Activated CD4-positive, alpha-beta T cell treated with anti-CD3 and anti-CD28 coated beads, Interleukin-2, amount 10 ng/mL, durations not matched to agents 7 days and 5 days (primary cell): Measurements from ENCODE around the gene STK4. TPM values are rescaled to one million over a fixed set of nuclear protein-coding genes. Genes with fewer than 3 reads are reported as not detected.

ENCODE experiments used
- CTCF ChIA-PET: fragments of 350-600 bp; sonication (Branson Sonifier 250); formaldehyde crosslinking; loops from one replicate; lab custom pipeline; 2021; ENCODE audit warnings: antibody characterized with exemption; lab: Charles Lee
- POLR2A ChIA-PET: fragments of 350-600 bp; sonication (Branson Sonifier 250); formaldehyde crosslinking; loops from one replicate; lab custom pipeline; 2021; ENCODE audit warnings: antibody characterized with exemption; lab: Charles Lee
- DNase-seq: peaks from one replicate; pipeline ENCODE4 v3.0.0-alpha.2; 2020
- H3K27ac Mint-ChIP-seq: one replicate; pipeline ENCODE4 v1.8.0; 2021; ENCODE audit warnings: mild to moderate bottlenecking, moderate library complexity, mixed read lengths
- H3K27me3 Mint-ChIP-seq: one replicate; pipeline ENCODE4 v1.8.0; 2021; ENCODE audit warnings: mixed read lengths
- H3K36me3 Mint-ChIP-seq: one replicate; pipeline ENCODE4 v1.8.0; 2021; ENCODE audit warnings: low read depth, mixed read lengths
- H3K4me1 Mint-ChIP-seq: one replicate; pipeline ENCODE4 v1.8.0; 2021; ENCODE audit warnings: mixed read lengths
- H3K4me3 Mint-ChIP-seq: one replicate; pipeline ENCODE4 v1.8.0; 2021; ENCODE audit warnings: mild to moderate bottlenecking, moderate library complexity, mixed read lengths
- H3K9me3 Mint-ChIP-seq: one replicate; pipeline ENCODE4 v1.8.0; 2021; ENCODE audit warnings: mixed read lengths
- total RNA-seq, 2 experiments: library from RNA; stranded (reverse); gene quantifications; one replicate each; pipeline ENCODE4 v1.2.3, GENCODE V29; 2021

Gene STK4
- total RNA-seq, 2 experiments from 2014 or later: 201 to 229 TPM

DNA sequence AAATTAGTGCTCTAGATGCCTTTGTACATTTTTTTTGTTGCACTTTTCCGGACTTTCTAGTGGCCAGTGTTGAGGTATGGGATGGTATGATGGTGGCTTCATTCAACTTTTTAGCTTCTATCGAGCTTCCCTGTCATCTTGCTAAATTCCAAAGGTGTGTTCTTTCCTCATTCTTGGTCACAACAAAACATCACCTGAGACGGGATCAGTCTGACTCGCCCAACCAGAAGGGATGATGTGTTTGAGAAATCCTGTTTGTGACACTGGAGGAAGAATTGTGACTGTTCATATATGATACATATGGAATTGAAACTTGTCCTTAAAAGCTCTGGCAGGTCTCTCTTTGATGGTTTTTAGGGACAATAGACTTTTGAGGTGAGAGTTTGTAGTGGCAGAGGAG, 100.8 kb downstream of the STK4 start:
- ChIA-PET POLR2A (no interaction called here), CTCF (interaction anchor here (0.7 to 1.7 kb wide), 2 partner anchors 12 to 23 kb away, joined by 3 to 6 read pairs; no protein-coding TSS in a partner anchor)
- no peak overlapping the region for H3K27ac Mint-ChIP-seq
- no peaks in the 10 kb centered on the region for H3K9me3 Mint-ChIP-seq
- no peaks in the 10 kb centered on the region for H3K27me3 Mint-ChIP-seq
- H3K4me3 Mint-ChIP-seq: no peak overlapping the region
- peaks cover 33% of the 10 kb centered on the region for H3K4me1 Mint-ChIP-seq
- no peak for DNase-seq
- H3K36me3 Mint-ChIP-seq: peaks cover 65% of the 10 kb centered on the region

DNA sequence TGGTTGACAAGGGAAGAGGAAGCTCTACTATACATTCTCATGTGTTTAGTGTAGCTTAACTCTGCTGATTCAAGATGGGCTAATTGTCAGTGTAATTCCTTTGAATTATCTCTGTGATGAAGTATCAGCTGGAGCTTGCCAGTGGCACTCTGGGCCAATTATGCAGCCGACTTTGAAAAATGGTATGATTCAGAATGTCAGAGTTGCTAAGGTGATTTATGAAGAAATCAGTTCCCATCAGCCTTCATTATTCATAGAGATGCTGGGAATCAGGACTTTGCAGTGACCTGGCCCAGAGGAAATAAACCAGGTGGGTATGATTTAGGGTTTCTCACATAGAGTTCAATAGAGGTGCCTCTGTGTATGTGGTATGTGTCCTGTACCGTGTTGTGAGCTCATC, 101.2 kb downstream of the STK4 start:
- no peak overlapping the region for H3K4me3 Mint-ChIP-seq
- no peak overlapping the region for H3K27ac Mint-ChIP-seq
- no peaks in the 10 kb centered on the region for H3K9me3 Mint-ChIP-seq
- POLR2A ChIA-PET: no interaction called here
- H3K4me1 Mint-ChIP-seq: peaks cover 30% of the 10 kb centered on the region
- CTCF ChIA-PET: interaction anchor here (0.6 to 1.7 kb wide), 3 partner anchors 12 to 23 kb away, joined by 3 to 6 read pairs (median 3); no protein-coding TSS in a partner anchor
- H3K36me3 Mint-ChIP-seq: peaks cover 62% of the 10 kb centered on the region
- H3K27me3 Mint-ChIP-seq: no peaks in the 10 kb centered on the region
- no peak for DNase-seq

DNA sequence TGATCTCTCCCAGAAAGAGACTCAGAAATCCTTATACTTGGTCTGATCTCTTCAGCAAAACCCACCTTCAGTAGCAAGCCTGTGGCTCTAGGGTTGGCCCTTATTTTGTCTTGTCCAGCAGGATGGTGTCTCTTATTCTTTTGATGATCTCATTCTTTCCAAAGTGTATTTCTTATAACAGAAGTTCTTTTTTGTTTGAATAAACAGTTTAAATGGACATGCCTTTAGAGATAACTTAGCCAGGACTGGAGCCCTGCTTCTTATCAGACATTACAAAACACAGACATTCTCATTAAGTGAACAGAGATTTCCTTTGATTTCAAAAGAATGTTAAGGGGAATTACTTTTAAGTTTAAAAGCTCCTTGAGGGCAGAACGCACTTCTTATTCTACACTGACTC, 102.9 kb downstream of the STK4 start:
- DNase-seq: no peak
- H3K9me3 Mint-ChIP-seq: no peaks in the 10 kb centered on the region
- H3K27me3 Mint-ChIP-seq: no peaks in the 10 kb centered on the region
- no peak overlapping the region for H3K27ac Mint-ChIP-seq
- CTCF ChIA-PET: no interaction called here
- no peak overlapping the region for H3K4me3 Mint-ChIP-seq
- H3K36me3 Mint-ChIP-seq: peaks cover 61% of the 10 kb centered on the region
- peaks cover 23% of the 10 kb centered on the region for H3K4me1 Mint-ChIP-seq
- POLR2A ChIA-PET: no interaction called here

DNA sequence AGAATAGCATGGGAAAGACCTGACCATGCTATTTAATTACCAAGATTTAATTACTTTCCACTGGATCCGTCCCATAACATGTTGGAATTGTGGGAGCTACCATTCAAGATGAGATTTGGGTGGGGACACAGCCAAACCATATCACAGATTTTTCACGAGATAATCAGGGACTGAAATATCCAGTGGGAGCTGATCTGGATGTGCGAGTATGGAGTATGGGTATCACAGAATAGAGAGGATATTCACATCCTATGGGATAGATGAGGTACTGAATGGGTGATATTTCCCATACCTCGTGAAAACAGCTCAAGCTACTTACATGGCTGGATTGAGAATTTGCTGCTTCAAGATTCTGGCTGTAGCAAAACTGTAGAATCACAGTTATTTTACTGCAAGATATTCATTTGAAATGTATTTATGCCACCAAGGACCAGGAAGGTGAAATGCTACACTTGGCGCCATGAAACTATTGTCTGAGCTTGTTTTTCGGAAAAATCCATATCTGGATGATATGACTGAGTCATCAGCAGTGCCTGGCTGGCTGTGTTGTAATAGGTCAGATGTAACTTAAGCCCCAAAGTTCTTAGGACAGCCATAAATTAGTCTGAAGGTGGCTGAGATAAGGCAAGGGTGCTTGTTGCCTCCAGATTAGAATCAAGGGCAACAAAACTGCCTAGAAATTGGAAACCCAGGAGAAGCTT, 104.8 kb downstream of the STK4 start:
- H3K4me3 Mint-ChIP-seq: no peak overlapping the region
- H3K27ac Mint-ChIP-seq: no peak overlapping the region
- DNase-seq: no peak
- ChIA-PET POLR2A (no interaction called here), CTCF (interaction anchor here (0.6 to 2.9 kb wide), 6 partner anchors 18 to 78 kb away, joined by 3 to 12 read pairs (median 4); no protein-coding TSS in a partner anchor)
- H3K4me1 Mint-ChIP-seq: peaks cover 11% of the 10 kb centered on the region
- H3K36me3 Mint-ChIP-seq: peaks cover 62% of the 10 kb centered on the region
- H3K27me3 Mint-ChIP-seq: no peaks in the 10 kb centered on the region
- no peaks in the 10 kb centered on the region for H3K9me3 Mint-ChIP-seq

DNA sequence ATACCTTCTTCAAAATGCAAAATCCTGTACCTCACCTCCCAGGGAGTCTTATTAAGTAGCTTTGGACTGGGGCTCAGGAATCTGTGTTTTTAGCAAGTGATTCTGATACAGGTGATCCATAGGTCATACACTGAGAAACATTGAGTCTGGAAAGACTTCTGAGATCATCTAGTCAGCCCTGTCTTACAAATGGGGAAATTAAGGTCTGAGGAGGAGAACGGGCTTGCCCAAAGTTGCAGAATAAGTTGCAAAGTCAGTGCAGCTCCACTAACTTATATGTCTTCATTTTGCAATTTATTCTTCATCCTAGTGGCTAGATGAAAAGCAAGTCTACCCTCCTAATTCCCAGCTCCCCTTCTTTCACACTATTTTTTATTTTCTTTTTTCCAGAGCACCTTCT, 105.8 kb downstream of the STK4 start:
- ChIA-PET CTCF (interaction anchor here (0.6 to 2.9 kb wide), 4 partner anchors 24 to 79 kb away, joined by 3 to 12 read pairs (median 6); no protein-coding TSS in a partner anchor), POLR2A (no interaction called here)
- Mint-ChIP-seq H3K36me3 (peaks cover 63% of the 10 kb centered on the region), H3K27ac (peak overlapping the region; percentile 15), H3K9me3 (no peaks in the 10 kb centered on the region), H3K27me3 (no peaks in the 10 kb centered on the region), H3K4me1 (peaks cover 11% of the 10 kb centered on the region), H3K4me3 (no peak overlapping the region)
- DNase-seq: no peak

DNA sequence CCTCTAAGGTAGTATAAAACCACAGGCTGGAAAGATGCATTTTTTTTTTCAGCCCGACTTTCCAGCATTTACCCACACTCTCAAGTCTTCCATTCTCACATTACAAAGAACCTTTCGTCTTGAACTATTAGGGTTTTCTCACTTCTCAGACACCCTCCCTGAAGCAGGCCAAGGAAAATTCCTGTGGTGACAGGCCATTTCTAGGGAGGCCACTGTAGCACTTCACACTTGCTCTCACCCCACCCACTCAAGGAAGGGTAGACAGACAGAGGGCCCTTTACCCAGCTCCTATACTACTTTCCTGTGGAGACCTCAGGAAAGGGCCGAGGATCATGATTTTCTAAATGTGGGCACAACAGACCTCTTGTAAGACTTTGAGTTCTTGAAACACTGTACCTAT, 106.9 kb downstream of the STK4 start:
- CTCF ChIA-PET: interaction anchor here (0.9 to 2.9 kb wide), 2 partner anchors 23 to 30 kb away, joined by 3 to 10 read pairs; no protein-coding TSS in a partner anchor
- Mint-ChIP-seq H3K4me1 (peaks cover 11% of the 10 kb centered on the region), H3K4me3 (no peak overlapping the region), H3K36me3 (peaks cover 62% of the 10 kb centered on the region), H3K27me3 (no peaks in the 10 kb centered on the region), H3K27ac (no peak overlapping the region), H3K9me3 (no peaks in the 10 kb centered on the region)
- POLR2A ChIA-PET: no interaction called here
- DNase-seq: no peak

DNA sequence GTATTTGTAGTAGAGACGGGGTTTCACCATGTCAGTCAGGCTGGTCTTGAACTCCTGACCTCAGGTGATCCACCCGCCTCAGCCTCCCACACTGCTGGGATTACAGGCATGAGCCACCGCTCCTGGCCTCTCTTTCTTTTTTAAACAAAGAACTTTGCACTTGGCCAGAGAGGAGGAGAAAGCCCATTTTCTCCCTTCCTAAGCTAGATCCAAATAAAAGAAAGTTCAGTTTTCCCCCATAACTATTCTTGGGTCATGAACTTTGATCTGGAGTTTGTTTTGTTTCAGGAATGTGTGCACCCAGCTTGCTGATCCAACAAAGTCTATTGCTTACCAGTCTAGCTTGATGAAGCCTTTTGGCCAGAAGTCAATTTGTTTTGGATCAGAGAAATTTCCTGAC, 111.2 kb downstream of the STK4 start:
- H3K9me3 Mint-ChIP-seq: peaks cover 6% of the 10 kb centered on the region
- H3K27me3 Mint-ChIP-seq: no peaks in the 10 kb centered on the region
- H3K4me1 Mint-ChIP-seq: peaks cover 3% of the 10 kb centered on the region
- POLR2A ChIA-PET: no interaction called here
- no peak for DNase-seq
- CTCF ChIA-PET: interaction anchor here (1.3 kb wide), 1 partner anchor 10 kb away, joined by 5 read pairs; no protein-coding TSS in a partner anchor
- no peak overlapping the region for H3K27ac Mint-ChIP-seq
- H3K4me3 Mint-ChIP-seq: no peak overlapping the region
- peaks cover 78% of the 10 kb centered on the region for H3K36me3 Mint-ChIP-seq

DNA sequence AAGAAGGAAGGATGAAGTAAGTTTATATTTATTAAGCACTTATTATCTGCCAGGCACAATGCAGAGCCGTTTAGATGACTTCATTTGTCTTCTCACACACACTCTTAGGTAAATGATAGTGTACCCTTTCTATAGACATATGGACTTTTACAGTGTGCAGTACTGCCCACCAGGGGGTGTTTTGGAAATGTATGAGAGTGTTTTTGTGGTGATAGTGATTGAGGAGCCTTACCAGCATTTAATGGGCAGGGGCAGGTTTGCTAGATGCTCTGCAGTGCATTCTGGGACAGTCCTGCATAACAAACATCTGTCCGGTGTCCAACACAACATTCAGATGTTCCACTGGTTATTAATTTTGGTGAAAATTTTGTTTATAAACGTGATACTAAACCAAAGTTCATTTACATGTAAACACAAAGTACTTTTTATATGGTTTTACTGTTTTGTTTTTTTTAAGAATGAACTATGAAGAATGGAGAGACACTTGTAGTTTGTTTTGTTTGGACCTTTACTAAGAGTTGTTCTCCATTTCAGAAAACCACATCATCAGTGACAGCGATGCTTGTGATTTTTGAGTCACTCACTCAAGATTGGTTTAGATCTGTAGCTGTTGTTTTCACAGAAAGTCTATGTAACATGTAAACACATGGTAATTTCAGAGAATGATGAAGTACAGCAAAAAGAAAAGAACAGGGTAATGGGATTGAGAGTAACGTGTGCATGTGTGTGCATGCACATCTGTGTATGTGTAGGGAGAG, 114.7 kb downstream of the STK4 start:
- Mint-ChIP-seq H3K4me3 (no peak overlapping the region), H3K27me3 (no peaks in the 10 kb centered on the region), H3K36me3 (peaks cover 81% of the 10 kb centered on the region), H3K27ac (peak overlapping the region; percentile 20), H3K9me3 (peaks cover 6% of the 10 kb centered on the region), H3K4me1 (peaks cover 3% of the 10 kb centered on the region)
- ChIA-PET CTCF (interaction anchor here (1.0 kb wide), 1 partner anchor 15 kb away, joined by 3 read pairs; no protein-coding TSS in a partner anchor), POLR2A (no interaction called here)
- DNase-seq: peak; percentile 23

DNA sequence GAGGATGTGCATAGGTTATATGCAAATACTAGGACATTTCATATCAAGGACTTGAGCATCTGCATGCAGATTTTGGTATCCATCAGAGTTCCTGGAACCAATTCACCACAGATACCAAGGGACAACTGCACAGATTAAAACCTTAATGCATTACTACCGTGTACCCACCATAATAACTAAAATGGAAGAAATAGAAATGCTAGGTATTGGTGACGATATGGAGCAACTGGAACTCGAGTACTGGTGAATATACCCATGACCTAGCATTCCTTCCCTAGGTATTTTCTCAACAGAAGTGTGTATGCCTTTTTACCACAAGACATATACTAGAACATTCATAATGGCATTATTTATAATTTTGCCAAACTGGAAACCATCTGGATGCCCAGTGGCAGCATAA, 116.2 kb downstream of the STK4 start:
- no peak overlapping the region for H3K27ac Mint-ChIP-seq
- DNase-seq: no peak
- peaks cover 79% of the 10 kb centered on the region for H3K36me3 Mint-ChIP-seq
- H3K9me3 Mint-ChIP-seq: peaks cover 6% of the 10 kb centered on the region
- no peaks in the 10 kb centered on the region for H3K27me3 Mint-ChIP-seq
- CTCF ChIA-PET: interaction anchor here (1.3 kb wide), 2 partner anchors 38 to 47 kb away, joined by 3 read pairs; no protein-coding TSS in a partner anchor
- no peak overlapping the region for H3K4me3 Mint-ChIP-seq
- POLR2A ChIA-PET: no interaction called here
- H3K4me1 Mint-ChIP-seq: peaks cover 3% of the 10 kb centered on the region

DNA sequence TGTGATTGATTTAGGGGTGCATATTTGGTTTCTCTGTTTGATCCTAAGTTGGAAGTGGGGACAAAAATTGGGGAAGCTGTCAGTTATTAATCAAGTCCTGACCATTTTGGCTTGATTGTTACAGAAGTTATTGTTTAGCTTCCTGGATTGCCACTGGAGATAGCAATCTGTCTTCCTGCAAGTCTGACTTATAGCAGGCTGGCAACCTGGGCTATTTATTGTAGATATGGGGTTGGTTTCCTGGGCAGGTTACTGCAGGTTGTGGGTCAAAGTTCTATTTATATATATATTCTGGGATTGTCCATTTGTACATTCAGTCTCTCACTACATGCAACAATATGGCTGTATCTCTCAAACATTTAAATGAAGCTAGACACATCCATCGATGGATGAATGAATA, 116.8 kb downstream of the STK4 start:
- Mint-ChIP-seq H3K27me3 (no peaks in the 10 kb centered on the region), H3K36me3 (peaks cover 76% of the 10 kb centered on the region), H3K4me3 (no peak overlapping the region), H3K9me3 (peaks cover 6% of the 10 kb centered on the region), H3K4me1 (peaks cover 3% of the 10 kb centered on the region), H3K27ac (no peak overlapping the region)
- DNase-seq: no peak
- CTCF ChIA-PET: interaction anchor here (1.3 kb wide), 2 partner anchors 39 to 48 kb away, joined by 3 read pairs; no protein-coding TSS in a partner anchor
- POLR2A ChIA-PET: no interaction called here

DNA sequence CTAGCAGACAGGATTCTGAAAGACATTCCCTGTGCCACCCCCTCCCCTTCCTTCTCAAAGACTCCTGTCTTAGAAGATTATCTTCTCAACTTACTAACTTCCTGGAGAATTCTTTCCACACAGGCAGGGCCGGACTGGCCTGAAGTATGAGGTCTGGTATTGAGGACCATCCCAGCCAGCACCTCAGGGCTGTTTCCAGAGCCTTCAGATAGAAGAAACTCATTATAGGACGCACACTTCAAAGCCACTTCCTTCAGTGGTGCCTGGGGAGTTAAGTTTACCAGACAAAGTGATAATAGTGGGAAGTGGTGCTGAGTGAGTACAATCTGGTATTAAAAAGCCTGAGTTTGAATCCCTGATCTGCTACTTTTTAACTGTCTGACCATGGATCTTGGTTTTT, 119.0 kb downstream of the STK4 start:
- H3K27me3 Mint-ChIP-seq: no peaks in the 10 kb centered on the region
- no peak for DNase-seq
- H3K4me3 Mint-ChIP-seq: no peak overlapping the region
- H3K9me3 Mint-ChIP-seq: peaks cover 6% of the 10 kb centered on the region
- peaks cover 62% of the 10 kb centered on the region for H3K36me3 Mint-ChIP-seq
- ChIA-PET CTCF (no interaction called here), POLR2A (no interaction called here)
- peaks cover 3% of the 10 kb centered on the region for H3K4me1 Mint-ChIP-seq
- H3K27ac Mint-ChIP-seq: peak overlapping the region; percentile 38

DNA sequence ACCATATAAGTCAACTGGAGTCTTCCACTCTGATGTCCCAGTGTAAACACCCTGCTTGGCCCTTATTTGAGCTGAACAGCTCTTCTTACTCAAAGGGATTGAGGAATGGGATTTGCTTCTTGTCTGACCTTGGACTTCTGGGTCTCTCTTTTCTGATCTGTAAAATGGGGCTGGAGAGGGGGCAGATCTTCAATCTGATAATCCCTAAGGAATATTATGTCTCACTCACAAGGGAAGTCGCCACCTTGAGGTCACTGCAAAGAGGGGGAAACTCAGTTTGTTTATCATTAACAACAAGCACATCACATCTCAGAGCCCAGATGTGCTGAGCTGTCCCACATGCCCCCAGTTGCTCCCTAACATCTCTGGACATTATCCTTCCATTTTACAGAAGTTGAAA, 119.6 kb downstream of the STK4 start:
- DNase-seq: no peak
- Mint-ChIP-seq H3K27ac (peak overlapping the region; percentile 31), H3K4me3 (no peak overlapping the region), H3K27me3 (no peaks in the 10 kb centered on the region), H3K9me3 (peaks cover 5% of the 10 kb centered on the region), H3K36me3 (peaks cover 57% of the 10 kb centered on the region), H3K4me1 (peaks cover 3% of the 10 kb centered on the region)
- POLR2A ChIA-PET: no interaction called here
- CTCF ChIA-PET: no interaction called here
